SK-N-MC (cell line): ENCODE results near the gene GSTT2B.
"Not testable (repeated sequence)": the region's sequence is repeated elsewhere in the genome, so short reads cannot be mapped to it uniquely, and the experiment has no call there.

Source experiments
- DNase-seq: peaks from one replicate; pipeline ENCODE4 v3.0.0-alpha.2; 2011; ENCODE audit warnings: low read depth, low spot score
- H3K27ac ChIP-seq: fragments of 200-600 bp; sonication (generic); 2 replicates; pipeline ENCODE4 v1.5.1; 2016; ENCODE audit warnings: mixed run types
- H3K36me3 ChIP-seq: fragments of 200-600 bp; sonication (generic); 2 replicates; pipeline ENCODE4 v1.6.1; 2017; ENCODE audit warnings: antibody characterized with exemption, low read length, mixed read lengths; ENCODE audit not compliant: insufficient read depth
- H3K4me3 ChIP-seq: fragments of 200-600 bp; sonication (generic); 2 replicates; pipeline ENCODE4 v1.5.1; 2016
- H3K9ac ChIP-seq: fragments of 200-600 bp; sonication (generic); 2 replicates; pipeline ENCODE4 v1.8.0; 2017; ENCODE audit warnings: mixed run types, mixed read lengths; ENCODE audit not compliant: insufficient read length
- H3K9me3 ChIP-seq: fragments of 200-600 bp; sonication (generic); 2 replicates; pipeline ENCODE4 v1.6.1; 2017; ENCODE audit warnings: low read depth, mild to moderate bottlenecking, antibody characterized with exemption, low read length, moderate library complexity, mixed read lengths
- EZH2 ChIP-seq: fragments of 200-600 bp; sonication (generic); IDR thresholded peaks from one replicate; pipeline ENCODE4 v1.6.1; 2017; ENCODE audit warnings: antibody characterized with exemption
- FOXP2 ChIP-seq: optimal IDR thresholded peaks from 2 replicates; pipeline ENCODE3; 2011; ENCODE audit warnings: mild to moderate bottlenecking, moderate library complexity; ENCODE audit not compliant: insufficient read depth; ENCODE audit errors: extremely low read length, control extremely low read depth
- POLR2AphosphoS5 ChIP-seq: IDR thresholded peaks from 2 replicates; pipeline ENCODE4 v1.6.1; 2012; ENCODE audit warnings: mild to moderate bottlenecking, low read depth, low read length, borderline replicate concordance

The GSTT2B gene

GRCh38 chr22:23984430-23984829 is 23.4 kb upstream of the GSTT2B start:
- Histone ChIP-seq H3K4me3 (no peak overlapping the region), H3K9me3 (no peaks in the 10 kb centered on the region), H3K36me3 (no peaks in the 10 kb centered on the region), H3K27ac (no peak overlapping the region), H3K9ac (no peak overlapping the region)
- TF ChIP-seq POLR2AphosphoS5 = no peak
- TF ChIP-seq EZH2 = no peak
- TF ChIP-seq FOXP2 = no peak
- no peak for DNase-seq

GRCh38 chr22:23980567-23980966 is 19.6 kb upstream of the GSTT2B start:
- DNase-seq, H3K36me3 ChIP-seq, H3K27ac ChIP-seq, H3K9ac ChIP-seq, H3K4me3 ChIP-seq, H3K9me3 ChIP-seq: not testable (repeated sequence)

- H3K4me3 ChIP-seq, H3K9ac ChIP-seq, DNase-seq, H3K27ac ChIP-seq, H3K36me3 ChIP-seq, H3K9me3 ChIP-seq: not testable (repeated sequence)
Observed at GRCh38 chr22:23979557-23980240, 18.7 kb upstream of the GSTT2B start, which contains the start of gene GSTT2. TSS of gene GSTT2 (plus strand) at chr22:23980134.

DNA sequence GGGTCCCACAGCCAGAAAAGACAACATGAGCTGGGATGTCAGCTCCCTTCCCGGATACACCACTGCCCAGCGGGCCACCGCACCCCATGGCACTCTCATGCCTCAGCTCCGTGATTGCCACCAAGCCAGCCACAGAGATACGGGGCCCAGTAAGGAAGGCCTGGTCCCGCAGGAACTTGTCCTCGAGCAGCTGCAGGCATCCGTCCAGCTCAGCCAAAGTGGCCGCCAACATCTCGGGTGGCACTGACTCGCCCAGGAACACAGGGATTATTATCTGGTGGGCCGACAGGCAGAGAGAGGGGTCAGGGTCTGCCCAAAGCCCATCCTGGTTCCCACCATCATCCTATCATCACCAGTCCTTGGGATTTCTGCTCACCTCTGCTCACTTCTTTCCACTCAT is 16.3 kb upstream of the GSTT2B start:
- not testable (repeated sequence) for H3K9ac ChIP-seq, H3K9me3 ChIP-seq, H3K27ac ChIP-seq, DNase-seq, H3K36me3 ChIP-seq, H3K4me3 ChIP-seq

DNA sequence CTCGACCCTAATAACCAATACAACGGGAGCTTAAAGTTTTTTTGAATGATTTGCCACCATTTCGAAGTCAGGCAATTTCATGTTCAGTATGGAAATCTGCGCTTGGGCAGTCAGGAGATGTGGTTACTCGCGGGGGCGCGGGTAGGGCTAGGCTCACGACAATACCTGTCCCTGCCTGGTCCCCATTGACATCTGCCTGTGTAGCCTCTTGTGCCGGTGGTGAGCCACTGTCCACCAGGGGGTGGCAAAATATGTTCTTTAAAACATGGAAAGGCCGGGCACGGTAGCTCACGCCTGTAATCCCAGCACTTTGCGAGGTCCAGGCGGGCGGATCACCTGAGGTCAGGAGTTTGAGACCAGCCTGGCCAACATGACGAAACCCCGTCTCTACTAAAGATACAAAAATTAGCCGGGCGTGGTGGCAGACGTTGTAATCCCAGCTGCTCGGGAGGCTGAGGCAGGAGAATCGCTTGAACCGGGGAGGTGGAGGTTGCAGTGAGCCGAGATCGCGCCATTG is 13.9 kb upstream of the GSTT2B start:
- H3K4me3 ChIP-seq, H3K9me3 ChIP-seq, H3K9ac ChIP-seq, DNase-seq, H3K27ac ChIP-seq: not testable (repeated sequence)
- peaks cover 20% of the 10 kb centered on the region for H3K36me3 ChIP-seq

DNA sequence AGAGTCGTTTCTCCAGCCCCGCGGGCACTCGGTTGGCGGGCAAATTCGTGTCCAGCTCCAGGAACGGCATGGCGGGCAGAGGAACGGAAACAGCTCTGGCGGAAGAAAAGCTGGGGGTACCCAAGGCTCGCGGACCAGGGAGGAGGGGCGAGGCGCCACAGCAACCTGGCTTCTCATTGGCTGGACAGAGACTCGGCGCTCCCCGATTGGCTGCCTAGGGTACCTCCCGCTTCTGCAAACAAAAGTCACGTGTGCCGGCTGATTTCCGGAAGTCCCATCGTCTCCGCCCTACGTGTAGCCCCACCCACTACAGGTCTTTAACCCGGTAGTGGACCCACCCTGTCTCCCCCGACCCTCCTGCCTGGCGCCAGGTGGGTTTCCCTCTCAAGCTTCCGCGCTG is 13.3 kb upstream of the GSTT2B start, which contains the start of gene DDT:
DDT (minus strand) TSS at position 97 of the 400 bp plus-strand sequence; CDS start at position 70, 27 bp downstream.
- H3K4me3 ChIP-seq, H3K27ac ChIP-seq, H3K9ac ChIP-seq, DNase-seq, H3K9me3 ChIP-seq: not testable (repeated sequence)
- H3K36me3 ChIP-seq = peaks cover 22% of the 10 kb centered on the region

- not testable (repeated sequence) for H3K4me3 ChIP-seq, H3K27ac ChIP-seq, H3K9me3 ChIP-seq, DNase-seq, H3K9ac ChIP-seq
- peaks cover 22% of the 10 kb centered on the region for H3K36me3 ChIP-seq
Observed at GRCh38 chr22:23971927-23972326, 10.9 kb upstream of the GSTT2B start.

DNA sequence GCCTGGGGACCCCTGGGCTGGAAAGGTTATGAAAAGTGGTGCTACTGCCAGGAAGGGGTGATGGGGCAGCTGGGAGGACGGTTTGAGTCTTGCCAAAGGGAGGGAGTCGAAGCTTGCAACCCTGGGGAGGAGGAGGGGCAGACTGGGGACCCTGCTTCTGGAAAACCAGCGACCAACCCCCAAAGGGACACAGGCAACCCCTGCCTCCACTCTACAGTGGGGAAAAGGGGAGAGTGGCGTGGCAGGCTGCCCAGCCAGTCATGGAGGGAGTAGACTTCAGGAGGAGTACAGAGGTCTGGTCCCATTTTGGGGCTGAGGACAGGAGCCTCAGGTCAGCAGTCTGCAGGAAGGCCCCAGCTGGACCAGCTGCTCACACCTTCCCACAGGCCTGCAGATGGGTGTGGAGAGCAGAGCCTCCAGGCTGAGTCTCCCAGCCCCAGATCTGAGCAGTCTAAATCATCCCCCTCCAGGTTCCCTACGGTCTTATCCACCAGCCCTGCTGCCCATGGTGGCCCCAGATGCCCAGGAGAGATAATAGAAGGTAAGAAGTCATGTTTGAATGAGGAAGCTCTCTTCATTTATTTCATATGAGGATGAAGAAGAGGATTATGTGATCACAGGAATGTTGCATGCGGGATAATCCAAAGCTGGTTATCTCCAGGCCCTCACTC is 10.0 kb upstream of the GSTT2B start:
- no peak for DNase-seq
- Histone ChIP-seq H3K9ac (no peak overlapping the region), H3K9me3 (no peaks in the 10 kb centered on the region), H3K4me3 (no peak overlapping the region), H3K27ac (no peak overlapping the region), H3K36me3 (peaks cover 22% of the 10 kb centered on the region)
- no peak for TF ChIP-seq POLR2AphosphoS5
- TF ChIP-seq FOXP2 = no peak
- TF ChIP-seq EZH2 = no peak

- Histone ChIP-seq H3K9me3 (no peaks in the 10 kb centered on the region), H3K36me3 (peaks cover 22% of the 10 kb centered on the region), H3K9ac (no peak overlapping the region), H3K4me3 (no peak overlapping the region), H3K27ac (no peak overlapping the region)
- no peak for DNase-seq
- TF ChIP-seq EZH2 = no peak
- TF ChIP-seq POLR2AphosphoS5 = no peak
- no peak for TF ChIP-seq FOXP2
Observed at GRCh38 chr22:23970201-23970641, 9.2 kb upstream of the GSTT2B start.
